NCI-H2107 treated with DMSO at 0.1 percent for 48 hours (cell line): Measurements from ENCODE around the gene GPRC5B.

Source experiments
- DNase-seq: peaks from one replicate; lab custom pipeline; 2025; ENCODE audit not compliant: unreplicated experiment; lab: John Stamatoyannopoulos, UW

GPRC5B gene

DNA sequence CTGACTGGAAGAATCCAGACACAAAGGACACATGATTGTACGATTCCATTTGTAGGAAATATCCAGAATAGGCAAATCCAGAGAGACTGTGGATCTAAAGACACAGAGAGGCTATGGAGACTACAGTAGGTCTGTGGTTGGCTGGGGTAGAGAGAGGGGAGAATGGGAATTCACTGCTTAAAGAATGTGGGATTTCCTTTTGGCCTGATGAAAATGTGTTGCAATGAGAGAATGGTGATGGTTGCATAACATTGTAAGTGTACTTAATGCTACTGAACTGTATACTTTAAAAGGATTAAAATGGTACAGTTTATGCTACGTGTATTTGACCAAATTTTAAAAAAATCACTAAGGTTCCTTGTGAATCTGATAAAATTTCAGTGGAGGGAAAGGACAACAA lies 62.1 kb downstream of the GPRC5B start:
- no peak for DNase-seq

DNA sequence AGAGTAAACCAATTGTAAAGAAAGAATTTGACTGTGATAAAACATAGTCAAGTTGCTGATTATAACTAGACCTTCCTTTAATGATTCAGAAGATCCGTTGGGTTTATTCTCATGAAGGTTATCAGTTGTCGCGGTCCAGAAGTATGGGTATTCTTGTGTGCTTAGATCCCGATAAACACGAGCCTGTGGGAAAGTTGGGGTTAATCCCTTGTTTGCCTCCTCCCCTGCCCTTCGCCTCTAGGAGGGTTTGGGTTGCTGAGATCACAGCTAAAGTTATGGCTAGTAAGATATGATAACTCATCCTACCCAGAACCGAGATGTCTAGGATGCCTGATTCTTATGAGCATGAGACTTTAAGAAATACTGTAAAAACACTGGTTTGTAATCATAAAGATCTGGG lies 66.8 kb downstream of the GPRC5B start:
- DNase-seq: no peak

DNA sequence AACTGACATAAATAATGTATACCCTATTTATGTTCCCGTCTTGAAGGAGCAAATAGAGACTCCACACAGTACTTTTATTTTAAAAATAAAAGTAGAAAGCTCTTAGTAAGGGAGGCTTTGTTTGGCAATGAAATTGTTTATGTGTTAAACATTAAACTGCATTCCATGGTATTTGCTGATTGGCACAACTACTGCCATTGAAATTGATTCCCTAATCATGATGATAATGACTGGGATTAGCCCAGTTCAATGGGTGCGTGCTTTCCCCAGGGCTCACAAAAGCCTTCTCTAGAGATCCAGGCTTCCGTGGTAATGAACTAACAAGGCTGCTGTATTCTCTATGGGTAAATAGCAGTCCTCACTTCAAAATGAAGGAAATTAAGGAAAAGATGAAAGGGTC lies 67.5 kb downstream of the GPRC5B start:
- DNase-seq: no peak

DNA sequence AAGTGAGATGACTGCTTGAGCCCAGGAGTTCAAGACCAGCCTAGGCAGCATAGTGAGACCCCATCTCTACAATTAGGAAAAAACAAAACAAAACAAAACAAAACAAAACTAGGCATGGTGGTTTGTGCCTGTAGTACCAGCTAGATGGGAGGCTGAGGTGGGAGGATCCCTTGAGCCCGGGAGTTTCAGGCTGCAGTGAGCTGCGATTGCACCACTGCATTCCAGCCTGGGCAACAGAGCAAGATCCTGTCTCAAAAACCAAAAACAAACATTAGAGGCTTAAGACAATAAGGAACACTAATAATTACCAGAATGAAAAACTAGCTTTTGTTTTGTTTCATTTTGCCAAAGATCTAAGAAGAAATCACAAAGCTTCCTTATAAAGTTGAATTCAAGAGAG lies 69.2 kb downstream of the GPRC5B start:
- no peak for DNase-seq

DNA sequence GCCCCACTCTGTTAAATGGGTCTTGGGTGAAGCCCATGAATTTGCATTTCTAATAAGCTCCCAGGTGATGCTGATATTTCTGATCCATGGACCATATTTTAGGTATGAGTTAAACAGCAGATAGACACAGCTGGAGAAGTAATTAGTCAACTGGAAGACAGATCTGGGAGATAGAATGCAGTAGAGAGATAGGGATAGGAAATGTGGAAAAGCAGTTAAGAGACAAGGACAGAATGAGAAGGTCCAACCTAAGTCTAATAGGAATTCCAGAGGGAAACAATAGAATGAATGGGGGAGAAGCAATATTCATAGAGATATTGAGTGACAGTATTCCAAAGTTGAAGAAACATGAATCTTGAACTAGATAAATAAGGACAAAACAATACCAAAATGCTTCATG lies 71.7 kb downstream of the GPRC5B start:
- no peak for DNase-seq

DNA sequence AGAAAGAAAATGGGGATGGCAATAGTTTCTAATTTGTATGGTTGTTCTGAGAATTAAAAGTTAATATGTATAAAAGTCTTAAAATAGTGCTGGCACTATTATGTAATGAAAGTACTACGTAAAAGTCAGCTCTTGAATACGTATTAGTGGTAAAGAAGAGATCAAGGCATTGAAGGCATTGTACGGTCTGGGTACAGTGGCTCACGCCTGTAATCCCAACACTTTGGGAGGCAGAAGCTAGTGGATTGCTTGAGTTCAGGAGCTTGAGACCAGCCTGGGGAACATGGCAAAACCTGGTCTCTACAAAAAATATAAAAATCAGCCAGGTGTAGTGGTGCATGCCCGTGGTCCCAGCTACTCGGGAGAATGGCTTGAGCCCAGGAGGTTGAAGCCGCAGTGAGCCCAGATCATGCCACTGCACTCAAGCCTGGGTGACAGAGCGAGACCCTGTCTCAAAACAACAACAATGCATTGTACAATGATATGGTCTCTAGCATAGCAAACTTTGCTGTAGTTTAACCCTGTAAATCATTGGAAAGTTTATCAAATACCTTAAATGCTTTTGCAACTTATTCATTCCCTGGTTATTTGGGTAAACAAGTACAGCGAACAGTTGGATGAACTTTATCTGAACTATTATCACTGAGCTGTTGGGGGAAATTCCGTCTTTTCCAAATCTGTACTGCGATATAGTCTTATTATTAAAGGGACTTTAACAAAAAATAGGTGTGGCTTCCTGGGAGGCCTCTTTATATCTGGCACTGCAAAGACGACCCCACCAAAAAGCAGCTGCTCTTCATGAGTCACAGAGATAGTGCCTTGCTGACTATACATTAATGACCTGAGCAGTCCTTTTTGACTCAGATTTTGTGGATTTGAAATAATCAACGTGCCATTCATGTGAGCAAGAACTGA lies 73.6 kb downstream of the GPRC5B start:
- DNase-seq: no peak

DNA sequence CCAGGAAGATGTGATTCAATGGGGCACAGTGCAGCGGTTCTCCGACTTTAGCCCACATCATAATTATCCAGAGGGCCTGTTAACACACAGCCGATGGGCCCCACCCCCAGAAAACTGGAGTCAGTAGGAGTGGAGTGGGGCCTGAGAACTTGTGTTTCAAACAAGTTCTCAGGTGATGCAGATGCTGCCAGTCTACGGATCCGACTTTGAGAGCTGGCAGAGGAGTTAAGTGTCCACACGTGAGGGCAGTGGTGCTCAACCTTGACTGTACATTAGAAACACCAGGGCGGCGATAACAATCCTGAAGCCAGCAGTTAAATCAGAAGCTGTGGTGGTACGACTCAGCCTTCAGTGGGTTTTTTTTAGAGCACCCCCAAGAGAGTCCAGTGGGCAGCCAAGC lies 75.0 kb downstream of the GPRC5B start:
- DNase-seq: no peak

DNA sequence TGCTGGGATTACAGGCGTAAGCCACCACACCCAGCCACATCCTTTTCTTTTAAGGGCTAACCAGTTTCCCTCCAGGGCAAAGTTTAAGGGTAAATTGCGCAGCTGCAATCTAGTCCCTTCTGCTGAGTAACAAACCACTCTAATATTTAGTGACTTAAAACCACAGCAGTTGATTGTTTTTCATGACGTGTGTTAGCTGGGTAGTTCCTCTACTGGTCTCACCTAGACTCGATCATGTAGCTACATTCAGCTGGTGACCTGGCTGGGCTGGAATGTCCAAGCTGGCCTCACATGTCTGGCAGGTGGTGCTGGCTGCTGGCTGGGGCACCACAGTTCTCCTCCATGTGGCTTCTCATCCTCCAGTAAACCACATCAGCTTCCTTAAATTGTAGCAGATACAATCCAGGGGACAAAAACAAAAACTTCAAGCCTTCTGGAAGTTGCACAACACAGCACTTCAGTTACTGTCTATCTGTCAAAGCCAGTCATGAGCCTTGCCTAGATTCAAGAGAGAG lies 75.5 kb downstream of the GPRC5B start:
- no peak for DNase-seq

DNA sequence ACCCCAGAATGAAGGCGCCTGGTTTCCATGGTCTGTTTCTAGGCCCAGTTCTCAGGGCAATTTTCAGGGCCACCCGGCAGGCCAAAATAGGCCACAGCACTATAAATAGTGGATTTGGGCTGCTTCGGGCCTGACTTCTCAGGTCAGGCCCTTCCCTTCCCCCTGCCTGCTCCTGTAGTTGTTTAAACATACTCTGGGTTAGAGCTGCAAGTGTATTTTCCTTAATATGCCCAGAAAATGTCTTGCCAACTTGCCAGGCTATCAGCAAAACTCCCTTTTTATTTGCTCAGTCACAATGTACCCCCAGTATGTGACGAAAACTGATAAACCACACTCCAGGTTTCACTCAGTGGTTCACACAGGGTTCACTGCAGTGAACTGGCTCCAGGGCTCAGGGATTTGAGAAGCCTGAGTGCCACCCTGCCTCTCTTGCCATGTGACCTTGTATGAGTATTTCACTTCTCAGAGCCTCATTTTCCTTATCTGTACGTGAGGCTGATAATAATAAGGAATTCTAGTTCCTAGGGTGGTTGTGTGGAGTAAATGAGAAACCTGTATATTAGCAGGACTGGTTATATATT lies 76.5 kb downstream of the GPRC5B start:
- DNase-seq: no peak
